Adrenal gland (tissue), 5 donors: ENCODE measurements around the gene PRSS21.

Experiments
- CTCF ChIP-seq, 6 experiments: fragments of 450-650 bp in 4 of 6; fragments of 200-600 bp in 2 of 6; sonication (generic) in 1 of 6; IDR thresholded peaks; 1 replicate in 5 of 6; 2 replicates in 1 of 6; pipeline versions ENCODE4 v1.5.1 to v1.8.0; 2016 to 2021; ENCODE audit warnings: antibody characterized with exemption in 6 of 6, mild to moderate bottlenecking in 2 of 6, moderate library complexity in 1 of 6
- POLR2A ChIP-seq, 2 donors: fragments of 450-650 bp; IDR thresholded peaks; one replicate each; pipeline ENCODE4 v1.6.1; 2017; ENCODE audit warnings: antibody characterized with exemption in 2 of 2, mild to moderate bottlenecking in 2 of 2, moderate library complexity in 1 of 2
- donor health status: DM: no; HTN: no; CAD: no.

GRCh38 chr16:2810651-2811050 is 6.4 kb upstream of the PRSS21 start:
- TF ChIP-seq POLR2A (IDR thresholded peaks at IDR 0.05) (no peak), CTCF (IDR thresholded peaks at IDR 0.05) (no peak)
